HG02840 (cell line): ENCODE measurements around the gene TBC1D3B.
"Not testable (repeated sequence)": the region's sequence is repeated elsewhere in the genome, so short reads cannot be mapped to it uniquely, and the experiment has no call there.

Experiments
- ATAC-seq: cut with Tn5 transposase; IDR thresholded peaks from one replicate; pipeline ENCODE4 v1.9.1; 2021; ENCODE audit warnings: mild to moderate bottlenecking, moderate library complexity, moderate number of reproducible peaks; ENCODE audit not compliant: unreplicated experiment, low FRiP score

Gene TBC1D3B

DNA sequence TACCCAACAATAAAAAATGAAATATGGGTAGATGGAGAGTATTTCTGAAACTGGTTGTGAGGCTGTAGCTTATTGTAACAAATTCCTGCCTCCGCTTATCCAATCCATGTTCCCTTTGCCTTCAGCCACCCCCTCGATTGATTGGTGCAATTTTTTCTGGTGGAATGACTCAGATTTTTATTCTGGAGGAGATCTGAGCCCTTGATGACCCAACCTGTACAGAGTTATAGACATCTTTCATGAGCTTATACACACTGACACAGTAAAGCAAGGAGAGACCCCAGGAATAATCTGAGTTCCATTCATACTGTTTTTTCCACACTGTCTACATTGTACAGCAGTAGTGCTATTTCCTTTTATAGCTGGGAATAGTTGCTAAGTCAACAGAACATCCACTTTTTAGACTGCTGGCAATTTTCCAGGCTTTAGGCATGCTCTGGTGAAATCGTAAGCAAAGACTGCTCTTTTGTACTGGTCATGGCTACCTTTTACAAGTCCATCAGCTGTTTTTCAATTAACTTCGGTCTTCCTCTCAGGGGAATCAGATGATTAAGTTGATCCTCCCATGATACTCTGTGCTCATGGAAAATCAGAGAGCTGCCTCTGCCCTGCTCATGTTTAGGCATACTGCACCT lies 42.7 kb downstream of the TBC1D3B start:
- ATAC-seq, result no peak

DNA sequence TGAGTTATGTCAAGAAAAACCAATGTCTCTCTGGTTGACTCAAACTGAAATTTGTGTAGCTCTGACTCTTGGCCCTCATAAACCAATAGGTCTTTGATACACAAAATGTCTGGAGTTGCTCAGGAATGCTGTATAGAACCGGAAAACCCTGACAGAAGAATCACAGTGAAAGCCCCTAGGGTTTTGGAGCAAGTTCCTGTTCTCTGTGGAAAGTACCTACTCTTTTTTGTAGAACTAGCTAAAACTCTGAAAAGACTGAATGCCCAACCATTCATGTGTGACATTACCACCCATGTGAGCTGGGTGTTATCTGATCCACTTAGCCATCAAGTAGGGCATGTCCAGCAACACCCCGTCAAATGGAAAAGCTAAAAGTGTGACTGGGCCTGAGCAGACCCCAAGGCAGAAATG lies 44.0 kb downstream of the TBC1D3B start:
- ATAC-seq, result no peak

DNA sequence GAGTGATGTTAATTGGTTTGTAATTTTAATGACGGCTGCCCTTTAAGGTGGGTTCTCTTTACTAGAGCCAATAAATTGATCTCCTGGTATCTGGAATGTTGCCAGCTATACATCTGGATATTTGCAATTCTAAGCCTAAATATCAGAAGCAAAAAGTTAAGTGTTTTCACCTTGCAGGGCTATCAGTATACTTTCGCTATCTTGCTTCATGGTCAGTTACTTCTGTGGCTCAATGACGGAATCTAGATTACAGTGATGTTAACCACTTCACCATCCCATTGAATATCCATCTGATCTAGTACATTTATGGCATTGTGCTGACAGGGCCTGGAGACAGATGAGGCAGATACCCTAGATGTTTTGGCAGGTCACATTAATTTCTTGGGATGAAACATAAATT lies 44.5 kb downstream of the TBC1D3B start:
- ATAC-seq, result no peak

DNA sequence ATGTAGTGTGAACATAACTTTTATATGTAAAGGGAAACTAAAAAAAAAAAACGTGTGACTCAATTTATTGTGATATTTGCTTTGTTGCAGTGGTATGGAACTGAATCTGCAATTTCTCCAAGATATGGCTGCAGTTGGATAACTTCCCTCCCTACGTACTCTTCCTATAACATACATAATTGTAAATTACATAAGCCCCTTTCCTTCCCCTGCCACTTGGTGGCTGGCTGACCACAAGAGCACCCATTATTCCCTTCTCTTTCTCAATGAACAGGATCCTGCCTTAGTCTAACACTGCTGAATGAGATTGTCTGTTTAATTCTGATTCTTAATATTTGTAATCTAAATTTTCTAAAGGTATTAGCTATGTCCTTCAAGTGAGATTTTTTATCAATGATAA lies 45.0 kb downstream of the TBC1D3B start:
- ATAC-seq, result no peak

DNA sequence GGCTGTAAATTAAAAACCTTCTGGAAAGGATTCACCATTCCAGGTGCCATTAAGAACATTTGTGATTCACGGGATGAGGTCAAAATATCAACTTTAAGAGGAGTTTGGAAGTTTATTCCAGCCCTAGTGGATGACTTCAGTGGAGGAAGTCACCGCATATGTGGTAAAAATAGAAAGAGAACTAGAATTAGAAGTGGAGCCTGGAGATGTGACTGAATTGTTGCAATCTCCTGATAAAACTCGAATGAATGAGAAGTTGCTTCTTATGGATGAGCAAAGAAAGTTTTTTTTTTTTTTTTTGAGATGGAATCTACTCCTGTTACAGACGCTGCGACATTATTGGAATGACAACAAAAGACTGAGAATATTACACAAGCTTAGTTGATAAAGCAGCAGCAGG lies 46.1 kb downstream of the TBC1D3B start:
- no peak for ATAC-seq

DNA sequence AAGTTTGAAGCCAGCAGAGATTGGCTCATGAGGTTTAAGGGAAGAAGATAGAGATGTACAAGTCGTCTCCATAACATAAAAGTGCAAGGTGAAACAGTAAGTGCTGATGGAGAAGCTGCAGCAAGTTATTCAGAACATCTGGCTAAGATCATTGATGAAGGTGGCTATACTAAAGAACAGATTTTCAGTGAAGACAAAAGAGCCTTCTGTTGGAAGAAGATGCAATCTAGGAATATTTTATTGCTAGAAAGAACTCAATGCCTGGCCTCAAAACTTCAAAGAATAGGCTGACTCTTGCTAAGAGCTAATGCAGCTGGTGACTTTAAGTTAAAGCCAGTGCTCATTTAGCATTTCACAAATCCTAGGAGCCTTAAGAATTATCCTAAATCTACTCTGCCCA lies 46.8 kb downstream of the TBC1D3B start:
- ATAC-seq, result no peak

DNA sequence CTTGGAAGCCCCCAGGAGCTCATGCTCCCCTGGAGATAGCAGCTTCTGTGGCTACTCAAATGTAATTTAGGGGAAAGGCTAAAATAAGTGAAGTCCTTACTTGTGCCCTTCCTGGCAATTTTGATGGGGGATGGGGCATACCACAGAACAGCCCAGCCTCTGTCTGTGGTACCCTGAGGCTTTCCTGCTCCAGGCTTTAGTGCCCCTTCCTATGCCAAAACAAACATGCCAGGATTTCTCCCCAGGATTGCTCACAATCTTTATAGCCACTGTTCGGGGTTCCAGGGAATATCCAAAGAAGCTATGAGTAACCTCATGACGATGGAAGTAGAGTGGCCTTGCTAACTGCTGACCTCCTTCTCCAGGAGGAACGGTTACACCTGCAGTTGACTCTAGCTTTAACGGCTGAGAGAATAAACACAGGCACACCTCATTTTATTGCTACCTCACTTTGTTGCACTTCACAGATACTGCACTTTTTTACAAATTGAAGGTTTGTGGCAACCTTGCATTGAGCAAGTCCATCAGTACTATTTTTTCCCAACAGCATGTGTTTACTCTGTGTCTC lies 47.9 kb downstream of the TBC1D3B start:
- ATAC-seq, result no peak

DNA sequence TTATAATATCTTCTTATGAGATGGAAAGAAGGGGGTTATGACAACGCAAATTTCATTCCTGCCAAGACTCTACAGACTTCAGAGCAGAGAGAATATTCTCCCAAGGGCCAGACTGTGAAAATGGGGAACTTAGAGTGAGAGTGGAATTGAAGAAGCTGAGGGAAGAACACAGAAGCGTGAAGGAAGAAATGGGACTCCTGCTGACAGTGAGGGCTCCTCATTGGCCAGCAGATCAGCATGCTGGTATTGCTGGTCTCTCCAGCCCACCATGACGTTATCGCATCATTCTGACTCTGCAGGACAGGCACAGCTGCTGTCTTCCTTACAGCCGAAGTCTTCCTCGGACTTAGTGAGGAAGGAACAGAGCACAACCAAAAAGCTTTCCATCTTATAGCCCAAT lies 48.5 kb downstream of the TBC1D3B start:
- no peak for ATAC-seq

DNA sequence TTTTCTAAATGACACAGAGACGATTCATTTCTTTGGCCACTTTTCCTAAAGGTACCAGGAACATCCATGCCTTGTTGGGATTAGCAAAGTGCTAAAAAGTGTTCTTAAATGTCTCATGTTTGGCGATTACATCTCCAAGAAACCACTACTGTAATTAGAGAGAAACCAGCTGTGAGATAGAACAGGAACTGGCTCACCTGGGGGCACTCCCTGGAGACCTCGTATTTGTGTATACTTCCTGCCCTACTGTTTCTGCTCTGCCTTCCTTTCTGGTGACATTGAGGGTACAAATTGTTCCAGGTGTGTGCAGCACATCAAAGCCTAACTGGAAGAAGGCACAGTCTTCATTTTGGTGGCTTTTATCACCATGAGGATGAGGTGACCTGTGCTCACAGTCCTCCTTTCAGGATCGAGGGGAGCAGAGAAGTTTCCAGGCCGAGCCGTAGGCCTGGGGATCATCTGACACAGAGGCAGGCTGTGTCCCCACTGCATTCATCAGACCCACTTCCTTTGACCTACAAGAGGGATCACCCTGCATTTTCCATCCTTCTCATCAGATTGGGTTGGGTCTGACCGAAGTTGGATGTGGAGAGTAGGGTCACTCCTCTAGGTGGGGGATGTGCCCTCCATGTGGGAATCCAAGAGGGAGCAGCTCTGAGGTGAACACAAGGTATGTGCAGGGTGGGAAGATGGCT lies 49.1 kb downstream of the TBC1D3B start:
- ATAC-seq, result peak; percentile 73

DNA sequence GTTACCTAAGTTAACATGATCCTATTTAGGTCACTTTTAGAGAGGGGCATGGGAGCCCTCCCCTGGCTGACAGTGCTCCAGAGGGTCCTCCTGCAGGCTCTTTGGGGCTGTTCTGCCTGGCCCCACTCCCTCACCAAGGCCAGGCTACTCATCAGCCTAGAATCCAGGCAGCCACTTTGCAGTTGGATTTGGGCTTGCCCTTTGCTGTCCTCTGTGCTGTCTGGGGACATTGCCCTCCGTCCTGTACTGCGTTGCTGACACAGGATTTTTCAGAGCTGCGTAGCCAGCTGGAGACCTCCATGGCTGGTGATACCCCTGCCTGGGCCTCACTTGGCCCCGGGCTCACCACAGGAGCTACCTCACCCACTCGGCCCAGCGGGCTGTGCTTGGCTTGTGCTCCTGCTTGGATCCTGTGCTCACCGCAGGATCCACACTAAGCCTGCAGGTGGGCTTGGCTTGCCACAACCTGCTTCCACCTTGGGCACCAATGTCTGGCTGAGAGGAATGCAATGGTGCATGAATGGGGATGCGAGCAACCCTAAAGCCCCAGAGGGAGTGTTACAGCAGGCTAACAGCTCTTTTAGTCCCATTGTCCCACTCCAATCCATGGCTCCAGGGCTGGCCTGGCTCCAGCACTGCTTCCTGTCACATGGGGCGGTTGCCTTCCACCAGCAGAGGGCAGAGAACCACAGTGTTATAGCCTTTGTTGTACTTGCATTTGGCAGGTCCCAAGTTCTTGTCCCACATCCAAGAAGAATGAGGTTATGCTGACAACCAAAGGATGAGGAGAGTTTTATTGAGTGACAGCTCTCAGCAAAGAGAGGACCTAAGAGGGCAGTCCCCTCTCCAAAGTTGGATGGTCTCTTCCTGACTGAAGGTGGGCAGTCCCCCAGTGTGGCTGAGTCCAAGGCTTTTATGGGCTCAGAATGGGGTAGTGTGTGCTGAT lies 51.3 kb downstream of the TBC1D3B start:
- ATAC-seq, result no peak

DNA sequence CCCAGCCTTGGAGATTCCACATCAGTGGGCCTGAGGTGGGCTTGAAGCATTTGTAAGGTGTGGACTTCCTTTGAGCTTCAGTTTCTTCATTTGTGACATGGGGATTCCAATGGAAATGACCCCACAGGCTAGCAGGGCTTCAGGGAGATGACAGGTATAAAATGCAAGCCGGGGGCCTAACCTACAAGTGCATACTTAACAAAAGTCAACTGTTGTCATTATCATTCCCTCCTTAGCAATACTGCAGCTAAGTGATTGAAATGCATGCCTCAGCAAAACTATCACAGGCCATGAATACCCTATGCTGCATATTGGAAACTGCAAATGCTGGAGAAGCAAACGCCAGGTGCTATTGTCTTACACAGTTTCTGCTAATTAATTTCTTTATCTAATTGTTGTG lies 53.0 kb downstream of the TBC1D3B start:
- ATAC-seq, result no peak

DNA sequence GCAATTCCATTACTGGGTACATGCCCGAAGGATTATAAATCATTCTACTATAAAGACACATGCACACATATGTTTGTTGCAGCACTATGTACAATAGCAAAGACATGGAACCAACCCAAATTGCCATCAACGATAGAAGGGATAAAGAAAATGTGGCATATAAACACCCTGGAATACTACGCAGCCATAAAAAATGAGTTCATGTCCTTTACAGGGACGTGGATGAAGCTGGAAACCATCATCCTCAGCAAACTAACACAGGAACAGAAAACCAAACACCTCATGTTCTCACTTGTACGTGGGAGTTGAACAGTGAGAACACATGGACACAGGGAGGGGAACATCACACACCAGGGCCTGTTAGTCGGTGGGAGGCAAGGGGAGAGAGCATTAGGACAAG lies 55.3 kb downstream of the TBC1D3B start:
- ATAC-seq, result not testable (repeated sequence)

DNA sequence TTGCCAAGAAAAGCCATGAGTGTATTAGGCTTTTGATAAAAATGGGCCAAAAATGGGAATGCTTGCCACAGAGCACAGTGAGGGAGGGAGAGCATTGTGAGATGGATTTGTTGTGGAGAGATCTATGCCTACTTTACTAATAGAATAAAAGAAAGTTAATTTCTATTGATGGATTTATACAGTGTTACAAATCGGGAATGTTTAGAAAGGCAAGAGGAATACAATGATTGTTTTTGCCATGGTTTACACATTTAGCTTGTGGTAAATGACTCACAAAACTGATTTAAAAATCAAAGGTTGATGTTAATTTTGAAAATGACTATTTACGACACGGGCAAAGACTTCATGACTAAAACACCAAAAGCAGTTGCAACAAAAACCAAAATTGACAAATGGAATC lies 56.2 kb downstream of the TBC1D3B start:
- no peak for ATAC-seq

DNA sequence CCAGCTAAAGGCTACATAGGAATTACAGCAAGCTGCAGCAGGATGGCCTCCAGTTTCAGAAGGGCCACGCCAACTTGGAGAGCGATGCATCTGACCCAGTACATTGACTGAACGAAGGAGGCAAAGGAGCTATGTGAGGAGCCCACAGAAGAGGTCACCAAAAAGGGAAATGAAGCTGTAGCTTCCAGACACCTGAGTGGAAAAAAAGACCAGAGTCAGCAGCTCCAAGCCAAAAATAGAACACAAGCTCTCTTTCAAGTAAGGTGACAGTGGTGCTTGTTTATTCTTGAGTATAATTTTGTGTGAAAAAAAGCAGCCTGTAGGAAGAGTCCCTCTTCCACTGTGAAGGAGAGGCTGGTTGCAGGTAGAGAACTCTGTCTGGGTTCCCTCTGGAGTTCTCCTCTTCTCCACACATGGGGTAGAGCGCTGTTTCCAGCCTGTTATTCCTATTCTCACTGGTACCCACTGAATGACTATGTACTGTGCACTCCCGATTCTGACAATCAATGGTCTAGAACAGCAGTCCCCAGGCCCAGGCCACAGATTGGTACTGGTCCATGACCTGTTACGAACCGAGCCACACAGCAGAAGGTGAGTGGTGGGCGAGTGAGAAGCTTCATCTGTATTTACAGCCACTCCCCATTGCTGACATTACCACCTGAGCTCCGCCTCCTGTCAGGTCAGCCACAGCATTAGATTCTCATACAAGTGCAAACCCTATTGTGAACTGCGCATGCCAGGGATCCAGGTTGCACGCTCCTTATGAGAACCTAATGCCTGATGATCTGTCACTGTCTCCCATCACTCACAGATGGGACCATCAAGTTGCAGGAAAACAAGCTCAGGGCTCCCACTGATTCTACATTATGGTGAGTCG lies 57.7 kb downstream of the TBC1D3B start:
- no peak for ATAC-seq

DNA sequence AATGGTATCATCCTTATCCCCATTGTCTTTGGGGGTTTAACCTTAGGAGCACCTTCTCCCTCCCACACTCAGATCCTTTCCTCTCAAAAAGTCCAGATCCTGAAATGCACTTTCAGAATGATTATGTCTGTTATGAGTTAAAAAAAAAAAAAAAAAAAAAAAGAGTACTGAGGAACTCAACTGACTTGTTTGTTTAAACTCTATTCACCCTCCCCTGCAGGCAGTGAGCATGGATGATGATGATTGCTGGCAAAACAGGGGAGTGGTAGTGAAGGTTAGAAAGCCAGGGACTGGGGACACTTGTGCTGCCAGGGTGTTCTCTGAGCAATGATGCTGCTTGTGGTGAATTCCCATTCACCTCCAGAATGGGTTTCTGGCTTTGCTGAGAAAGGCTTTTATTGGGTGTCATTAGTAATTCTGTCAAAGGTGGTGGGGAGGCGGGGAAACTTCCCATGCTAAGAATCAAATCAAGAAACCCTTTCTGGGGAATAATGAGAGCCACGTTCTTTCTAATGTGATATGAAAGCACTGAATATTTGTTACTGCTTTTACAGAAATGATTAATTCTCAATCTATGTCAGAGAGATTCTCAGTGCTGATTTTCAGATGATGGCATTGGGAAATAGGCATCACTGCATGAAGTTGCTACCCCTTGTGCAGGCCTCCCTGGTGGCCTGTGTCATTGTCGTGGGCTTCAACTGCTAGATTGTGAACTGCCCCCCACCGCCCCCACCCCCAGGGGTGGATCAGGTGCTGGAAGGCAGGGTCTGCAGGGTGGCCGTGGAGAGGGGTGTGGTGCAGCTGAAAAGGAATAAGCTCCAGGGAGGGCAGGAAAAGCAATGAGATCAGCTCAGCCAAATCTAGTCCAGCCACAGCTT lies 58.7 kb downstream of the TBC1D3B start:
- no peak for ATAC-seq
